Neural cell (in vitro differentiated cells): ENCODE results near the gene PIKFYVE. TPM values are rescaled to one million over a fixed set of nuclear protein-coding genes. Genes with fewer than 3 reads are reported as not detected.
"Not testable (repeated sequence)": the region's sequence is repeated elsewhere in the genome, so short reads cannot be mapped to it uniquely, and the experiment has no call there.

Experiments
- H2AFZ ChIP-seq: fragments of 200-600, 300-800 bp; sonication (generic), shearing (Covaris generic); 2 replicates; pipeline ENCODE4 v1.6.0; 2014; ENCODE audit warnings: low read depth, mild to moderate bottlenecking, antibody characterized with exemption, low read length, moderate library complexity
- H3F3A ChIP-seq: fragments of 200-600 bp; shearing (Covaris generic); 2 replicates; pipeline ENCODE4 v1.6.1; 2016; ENCODE audit warnings: mild to moderate bottlenecking, moderate library complexity, mixed read lengths, antibody characterized with exemption, low read length; ENCODE audit not compliant: insufficient read depth, poor library complexity, severe bottlenecking
- H3K27ac ChIP-seq: fragments of 200-600, 300-800 bp; sonication (generic), shearing (Covaris generic); 2 replicates; pipeline ENCODE4 v1.5.1; 2014; ENCODE audit warnings: mild to moderate bottlenecking, low read length, moderate library complexity
- H3K27me3 ChIP-seq: fragments of 300-800, 200-600 bp; sonication (generic), shearing (Covaris generic); 2 replicates; pipeline ENCODE4 v1.6.0; 2014; ENCODE audit warnings: mild to moderate bottlenecking, low read depth, low read length, moderate library complexity; ENCODE audit not compliant: insufficient read depth
- H3K36me3 ChIP-seq: fragments of 300-800, 200-600 bp; sonication (generic), shearing (Covaris generic); 2 replicates; pipeline ENCODE4 v1.5.1; 2014; ENCODE audit warnings: mild to moderate bottlenecking, antibody characterized with exemption, low read length, moderate library complexity; ENCODE audit not compliant: insufficient read depth
- H3K4me2 ChIP-seq: fragments of 300-800, 200-600 bp; sonication (generic), shearing (Covaris generic); 2 replicates; pipeline ENCODE4 v1.6.0; 2014; ENCODE audit warnings: mild to moderate bottlenecking, low read length
- H3K4me3 ChIP-seq: fragments of 300-800, 200-600 bp; sonication (generic), shearing (Covaris generic); 2 replicates; pipeline ENCODE4 v1.5.1; 2014; ENCODE audit warnings: mild to moderate bottlenecking, low read length, moderate library complexity
- H3K79me2 ChIP-seq: fragments of 200-600 bp; shearing (Covaris generic); replicated peaks from 2 replicates; pipeline ENCODE4 v1.6.0; 2014; ENCODE audit warnings: mild to moderate bottlenecking, low read length, moderate library complexity; ENCODE audit not compliant: insufficient read depth
- H3K9ac ChIP-seq: fragments of 300-800, 200-600 bp; sonication (generic), shearing (Covaris generic); 2 replicates; pipeline ENCODE4 v1.6.1; 2016; ENCODE audit warnings: mild to moderate bottlenecking, low read length, mixed read lengths
- H3K9me2 ChIP-seq: fragments of 200-600 bp; shearing (Covaris generic); 2 replicates; pipeline ENCODE4 v1.6.1; 2016; ENCODE audit warnings: mild to moderate bottlenecking, low read length, mixed read lengths; ENCODE audit not compliant: insufficient read depth
- H3K9me3 ChIP-seq: fragments of 200-600, 300-800 bp; sonication (generic), shearing (Covaris generic); 2 replicates; pipeline ENCODE4 v1.6.1; 2016; ENCODE audit warnings: mild to moderate bottlenecking, mixed run types, low read length, moderate library complexity, mixed read lengths
- H4K20me1 ChIP-seq: fragments of 200-600 bp; shearing (Covaris generic); 2 replicates; pipeline ENCODE4 v1.6.1; 2016; ENCODE audit warnings: mild to moderate bottlenecking, mixed run types; ENCODE audit not compliant: insufficient read depth
- EP300 ChIP-seq: fragments of 450-650 bp; conservative IDR thresholded peaks from 2 replicates; pipeline ENCODE4 v1.6.1; 2014; ENCODE audit warnings: antibody characterized with exemption, mild to moderate bottlenecking, moderate library complexity; ENCODE audit not compliant: poor library complexity, severe bottlenecking
- MXI1 ChIP-seq: fragments of 450-650 bp; conservative IDR thresholded peaks from 2 replicates; pipeline ENCODE4 v1.6.1; 2014; ENCODE audit warnings: antibody characterized with exemption, mild to moderate bottlenecking; ENCODE audit not compliant: poor library complexity, severe bottlenecking
- POLR2AphosphoS5 ChIP-seq: IDR thresholded peaks from 2 replicates; pipeline ENCODE4 v1.6.1; 2012
- RAD21 ChIP-seq: fragments of 450-650 bp; conservative IDR thresholded peaks from 2 replicates; pipeline ENCODE4 v1.6.1; 2014; ENCODE audit warnings: antibody characterized with exemption, mild to moderate bottlenecking, moderate library complexity
- REST ChIP-seq: IDR thresholded peaks from 2 replicates; pipeline ENCODE4 v1.6.1; 2012; ENCODE audit warnings: borderline replicate concordance
- polyA plus RNA-seq: library from polyadenylated mRNA; depleted of rRNA; stranded (reverse); fragments of >200 nt; gene quantifications from 2 replicates; pipeline ENCODE4 v1.2.3, GENCODE V29; 2014

The PIKFYVE gene
- polyA plus RNA-seq, 1 donor from 2014 or later = 27.1 TPM

DNA sequence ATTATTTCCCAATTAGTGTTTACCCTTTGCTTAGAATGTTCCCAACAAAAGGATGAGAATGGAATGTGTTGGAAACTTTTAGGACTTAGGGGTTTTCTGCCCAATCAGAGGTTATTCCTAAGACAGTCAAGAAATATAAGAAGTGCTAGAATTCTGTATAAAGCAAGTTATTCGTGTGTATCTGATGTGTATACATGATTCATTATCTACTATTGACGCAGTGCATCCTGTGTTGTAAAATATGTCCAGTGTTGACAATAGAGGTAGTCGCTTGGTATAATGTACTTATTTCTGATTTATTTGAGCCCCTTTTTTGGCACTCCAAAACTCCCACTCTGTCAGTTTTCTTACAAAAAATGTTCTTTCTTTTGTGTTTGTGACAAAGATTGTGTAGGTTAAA lies 881 bp downstream of the PIKFYVE start:
- peaks cover 28% of the 10 kb centered on the region for H3K79me2 ChIP-seq
- H2AFZ ChIP-seq = no peak overlapping the region
- peak overlapping the region; percentile 68 for H3K4me2 ChIP-seq
- no peaks in the 10 kb centered on the region for H3F3A ChIP-seq
- TF ChIP-seq RAD21 (no peak), EP300 (no peak), REST (no peak), POLR2AphosphoS5 (no peak)
- peak overlapping the region; percentile 67 for H3K9ac ChIP-seq
- H3K27me3 ChIP-seq = no peaks in the 10 kb centered on the region
- no peaks in the 10 kb centered on the region for H3K9me3 ChIP-seq
- H3K36me3 ChIP-seq = no peaks in the 10 kb centered on the region
- no peaks in the 10 kb centered on the region for H4K20me1 ChIP-seq
- H3K27ac ChIP-seq = peak overlapping the region; percentile 74
- peak overlapping the region; percentile 78 for H3K4me3 ChIP-seq
- H3K9me2 ChIP-seq = no peaks in the 10 kb centered on the region

DNA sequence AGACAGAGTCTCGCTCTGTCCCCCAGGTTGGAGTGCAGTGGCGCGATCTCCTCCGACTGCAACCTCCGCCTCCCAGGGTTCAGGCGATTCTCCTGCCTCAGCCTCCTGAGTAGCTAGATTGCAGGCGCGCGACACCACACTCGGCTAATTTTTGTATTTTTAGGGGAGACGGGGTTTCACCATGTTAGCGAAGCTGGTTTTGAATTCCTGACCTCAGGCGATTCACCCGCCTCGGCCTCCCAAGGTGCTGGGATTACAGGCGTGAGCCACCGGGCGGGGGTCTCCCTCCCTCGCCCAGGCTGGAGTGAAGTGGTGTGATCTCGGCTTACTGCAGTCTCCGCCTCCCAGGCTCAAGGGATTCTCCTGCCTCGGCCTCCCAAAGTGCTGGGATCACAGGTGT lies 1.5 kb downstream of the PIKFYVE start:
- not testable (repeated sequence) for H4K20me1 ChIP-seq, H3K36me3 ChIP-seq, H3K9me2 ChIP-seq, H3K27ac ChIP-seq, H3K9ac ChIP-seq, H3K9me3 ChIP-seq, H3K27me3 ChIP-seq, H3F3A ChIP-seq, H2AFZ ChIP-seq
- H3K4me2 ChIP-seq = peak overlapping the region; percentile 68
- peaks cover 28% of the 10 kb centered on the region for H3K79me2 ChIP-seq
- H3K4me3 ChIP-seq = peak overlapping the region; percentile 78

DNA sequence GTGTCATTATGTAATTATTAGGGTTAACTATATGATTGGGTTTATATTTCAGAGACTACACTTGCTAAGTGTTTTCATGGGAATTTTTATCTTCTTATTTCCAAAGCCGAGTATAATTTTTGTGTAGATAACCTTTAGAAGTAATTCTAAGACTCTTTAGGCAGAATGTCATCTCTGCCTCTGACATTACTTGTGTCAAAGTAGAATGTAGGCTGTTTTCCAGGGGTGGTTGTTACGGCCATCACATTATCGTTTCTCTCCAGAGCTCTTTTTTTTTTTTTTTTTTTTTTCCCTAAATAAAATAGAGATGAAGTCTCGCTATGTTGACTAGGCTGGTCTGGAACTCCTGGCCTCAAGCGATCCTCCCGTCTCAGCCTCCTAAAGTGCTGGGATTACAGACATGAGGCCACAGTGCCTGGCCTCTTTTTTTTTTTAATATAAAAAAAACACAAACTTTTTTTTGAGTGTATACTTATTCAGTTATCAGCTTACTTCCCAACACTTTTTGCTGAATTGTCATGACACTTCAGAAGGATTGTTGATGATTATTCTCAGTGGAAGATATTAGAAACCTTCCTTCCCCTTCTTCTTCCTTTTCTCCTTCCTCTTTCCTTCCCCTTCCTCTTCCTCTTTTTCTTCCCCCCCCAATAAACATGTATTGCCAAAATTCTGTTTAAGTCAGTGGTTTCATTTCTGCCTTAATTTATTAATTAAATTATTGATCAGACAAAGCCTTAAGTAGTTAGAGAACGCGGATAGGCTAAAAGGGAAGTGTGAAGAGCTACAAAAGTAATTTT lies 2.3 kb downstream of the PIKFYVE start:
- Histone ChIP-seq H3K27ac (no peak overlapping the region), H4K20me1 (no peaks in the 10 kb centered on the region), H3K9me2 (no peaks in the 10 kb centered on the region), H3K4me3 (peak overlapping the region; percentile 78), H3K4me2 (no peak overlapping the region), H3K79me2 (peaks cover 28% of the 10 kb centered on the region), H2AFZ (no peak overlapping the region), H3K27me3 (no peaks in the 10 kb centered on the region), H3K9ac (no peak overlapping the region), H3F3A (no peaks in the 10 kb centered on the region), H3K9me3 (no peaks in the 10 kb centered on the region), H3K36me3 (no peaks in the 10 kb centered on the region)
- TF ChIP-seq RAD21 = no peak
- no peak for TF ChIP-seq REST
- no peak for TF ChIP-seq MXI1
